Measurements from ENCODE around the gene BRMS1.
"Not testable (repeated sequence)": the region's sequence is repeated elsewhere in the genome, so short reads cannot be mapped to it uniquely, and the experiment has no call there.

BRMS1 gene, protein sequence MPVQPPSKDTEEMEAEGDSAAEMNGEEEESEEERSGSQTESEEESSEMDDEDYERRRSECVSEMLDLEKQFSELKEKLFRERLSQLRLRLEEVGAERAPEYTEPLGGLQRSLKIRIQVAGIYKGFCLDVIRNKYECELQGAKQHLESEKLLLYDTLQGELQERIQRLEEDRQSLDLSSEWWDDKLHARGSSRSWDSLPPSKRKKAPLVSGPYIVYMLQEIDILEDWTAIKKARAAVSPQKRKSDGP

DNA sequence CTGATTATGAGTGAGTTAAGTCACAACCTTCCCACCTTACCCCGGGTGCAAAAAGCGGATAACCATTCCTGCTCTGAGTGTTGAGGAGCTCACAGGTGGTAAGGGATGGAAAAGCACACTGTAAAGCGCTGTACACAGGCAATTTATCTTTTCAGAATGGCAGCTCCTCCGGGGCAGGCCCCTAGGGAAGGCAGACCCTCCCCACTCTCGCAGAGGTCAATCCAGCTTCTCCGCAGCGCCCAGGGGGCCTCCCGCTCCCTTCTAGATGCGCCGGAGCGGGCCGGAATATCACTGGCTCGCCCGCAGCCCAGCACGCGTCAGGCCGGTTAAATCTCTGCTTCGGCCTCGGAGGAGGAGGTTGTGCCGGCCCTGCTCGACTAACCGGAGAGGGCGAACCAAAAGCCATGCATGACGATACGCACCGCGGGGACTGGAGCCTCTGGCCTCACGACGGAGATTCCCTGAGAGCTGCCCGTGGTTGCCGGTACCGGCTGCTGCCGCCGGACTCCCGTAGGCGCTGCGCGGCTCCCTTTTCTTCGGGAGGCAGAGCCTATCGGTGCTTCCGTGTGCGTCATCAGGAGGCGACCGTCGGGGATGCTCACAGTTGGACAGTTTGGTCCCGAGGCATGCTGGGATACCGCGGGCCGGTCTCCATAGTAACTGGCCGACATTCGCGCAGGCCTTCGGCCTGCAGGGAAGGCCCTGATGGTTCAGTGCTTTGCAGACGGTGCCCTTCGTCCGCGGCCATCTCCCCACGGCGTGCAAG lies at the start of gene BRMS1:
TSS of gene BRMS1 (minus strand) at position 555 of the 766 bp plus-strand sequence. CDS start 2,870 bp downstream, outside the sequence.
- Mint-ChIP-seq H3K36me3 (peaks cover 25% of the 10 kb centered on the region), H3K27ac (peak within 1 kb of the TSS; percentile 92), H3K27me3 (peaks cover 7% of the 10 kb centered on the region), H3K9me3 (no peaks in the 10 kb centered on the region), H3K4me1 (peaks cover 54% of the 10 kb centered on the region), H3K4me3 (peak within 1 kb of the TSS; percentile 94)
- peak; percentile 99 for DNase-seq
- CTCF ChIA-PET: interaction anchor here (1.0 to 4.2 kb wide), 4 partner anchors 10 to 44 kb away, joined by 3 to 29 read pairs (median 7); partner anchors contain the start of gene CD248

DNA sequence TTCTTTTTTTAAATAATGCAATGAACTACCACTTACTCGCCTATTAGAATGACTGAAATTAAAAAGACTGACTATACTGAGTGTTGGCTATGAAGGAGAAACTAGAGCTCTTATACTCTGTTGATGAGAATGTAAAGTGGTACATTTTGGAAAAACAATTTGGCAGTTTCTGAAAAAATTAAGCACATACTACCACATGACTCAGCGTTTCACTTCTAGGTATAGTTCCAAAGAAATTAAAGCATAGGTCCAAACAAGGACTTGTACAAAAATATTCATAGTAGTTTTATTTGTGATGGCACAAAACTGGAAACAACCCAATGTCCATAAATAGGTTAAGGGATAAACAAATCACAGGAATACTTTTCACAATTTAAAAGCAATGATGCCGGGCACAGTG lies 49.0 kb upstream of the BRMS1 start:
- H3K27ac Mint-ChIP-seq: no peak overlapping the region
- no peaks in the 10 kb centered on the region for H3K9me3 Mint-ChIP-seq
- no peak for DNase-seq
- H3K4me1 Mint-ChIP-seq: no peaks in the 10 kb centered on the region
- H3K4me3 Mint-ChIP-seq: no peak overlapping the region
- CTCF ChIA-PET: no interaction called here
- H3K27me3 Mint-ChIP-seq: peaks cover 31% of the 10 kb centered on the region
- no peaks in the 10 kb centered on the region for H3K36me3 Mint-ChIP-seq

DNA sequence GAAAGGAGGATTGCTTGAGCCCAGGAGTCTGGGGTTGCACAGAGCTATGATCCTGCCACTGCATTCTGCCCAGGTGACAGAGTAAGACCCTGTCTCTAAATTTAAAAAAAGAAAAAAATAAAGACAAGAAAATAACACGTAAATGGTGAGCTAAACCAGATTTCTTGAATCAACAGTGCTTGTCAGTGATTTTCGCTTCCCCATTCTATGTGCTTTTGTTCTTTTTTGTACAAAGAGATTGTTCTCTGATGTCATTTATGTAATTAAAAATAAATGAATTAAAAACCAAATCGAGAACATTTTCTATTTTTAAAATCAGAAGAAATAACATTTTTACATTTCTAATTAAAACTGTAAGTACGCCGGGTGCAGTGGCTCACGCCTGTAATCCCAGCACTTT lies 46.4 kb upstream of the BRMS1 start:
- no peaks in the 10 kb centered on the region for H3K9me3 Mint-ChIP-seq
- no peaks in the 10 kb centered on the region for H3K36me3 Mint-ChIP-seq
- H3K4me1 Mint-ChIP-seq: peaks cover 4% of the 10 kb centered on the region
- no peak overlapping the region for H3K27ac Mint-ChIP-seq
- H3K4me3 Mint-ChIP-seq: no peak overlapping the region
- CTCF ChIA-PET: interaction anchor here (1.2 to 1.6 kb wide), 2 partner anchors 10 to 79 kb away, joined by 3 to 6 read pairs; no protein-coding TSS in a partner anchor
- no peak for DNase-seq
- peaks cover 28% of the 10 kb centered on the region for H3K27me3 Mint-ChIP-seq

DNA sequence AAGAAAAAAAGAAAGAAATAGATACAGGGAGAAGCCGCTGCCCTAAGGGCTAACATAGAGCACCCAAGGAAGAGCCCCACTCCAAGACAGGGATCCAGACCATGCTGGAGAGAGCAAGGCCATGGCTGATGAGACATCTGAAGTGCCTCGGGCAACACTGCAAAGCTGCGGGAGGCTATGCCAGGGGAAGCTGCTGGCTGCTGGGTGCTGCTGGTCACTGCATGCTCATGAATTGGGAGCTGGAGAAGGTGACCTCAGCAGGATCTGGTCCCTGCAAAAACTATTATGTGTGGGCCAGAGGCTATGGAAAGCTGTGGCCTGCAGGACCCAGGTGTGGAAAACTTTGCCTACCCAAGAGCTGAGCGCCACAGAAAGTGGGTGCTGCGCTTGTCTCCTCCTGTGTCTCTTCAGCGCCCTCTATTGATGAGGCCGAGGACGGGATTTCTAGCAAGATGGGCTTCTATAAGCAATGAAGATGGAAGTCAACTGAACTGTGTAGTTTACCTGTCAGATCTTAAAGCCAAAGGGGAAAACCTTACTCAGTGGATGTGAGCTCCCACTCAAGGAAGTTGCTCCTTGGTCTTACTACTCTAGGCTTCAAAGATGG lies 44.0 kb upstream of the BRMS1 start:
- H3K4me3 Mint-ChIP-seq: no peak overlapping the region
- no peaks in the 10 kb centered on the region for H3K36me3 Mint-ChIP-seq
- DNase-seq: peak; percentile 89
- H3K27ac Mint-ChIP-seq: no peak overlapping the region
- CTCF ChIA-PET: interaction anchor here (0.6 to 4.9 kb wide), 33 partner anchors 9 to 443 kb away, joined by 3 to 80 read pairs (median 4); partner anchors contain the start of genes B4GAT1, BRMS1, SLC29A2 and YIF1A
- H3K9me3 Mint-ChIP-seq: no peaks in the 10 kb centered on the region
- H3K4me1 Mint-ChIP-seq: peaks cover 8% of the 10 kb centered on the region
- H3K27me3 Mint-ChIP-seq: peaks cover 25% of the 10 kb centered on the region

DNA sequence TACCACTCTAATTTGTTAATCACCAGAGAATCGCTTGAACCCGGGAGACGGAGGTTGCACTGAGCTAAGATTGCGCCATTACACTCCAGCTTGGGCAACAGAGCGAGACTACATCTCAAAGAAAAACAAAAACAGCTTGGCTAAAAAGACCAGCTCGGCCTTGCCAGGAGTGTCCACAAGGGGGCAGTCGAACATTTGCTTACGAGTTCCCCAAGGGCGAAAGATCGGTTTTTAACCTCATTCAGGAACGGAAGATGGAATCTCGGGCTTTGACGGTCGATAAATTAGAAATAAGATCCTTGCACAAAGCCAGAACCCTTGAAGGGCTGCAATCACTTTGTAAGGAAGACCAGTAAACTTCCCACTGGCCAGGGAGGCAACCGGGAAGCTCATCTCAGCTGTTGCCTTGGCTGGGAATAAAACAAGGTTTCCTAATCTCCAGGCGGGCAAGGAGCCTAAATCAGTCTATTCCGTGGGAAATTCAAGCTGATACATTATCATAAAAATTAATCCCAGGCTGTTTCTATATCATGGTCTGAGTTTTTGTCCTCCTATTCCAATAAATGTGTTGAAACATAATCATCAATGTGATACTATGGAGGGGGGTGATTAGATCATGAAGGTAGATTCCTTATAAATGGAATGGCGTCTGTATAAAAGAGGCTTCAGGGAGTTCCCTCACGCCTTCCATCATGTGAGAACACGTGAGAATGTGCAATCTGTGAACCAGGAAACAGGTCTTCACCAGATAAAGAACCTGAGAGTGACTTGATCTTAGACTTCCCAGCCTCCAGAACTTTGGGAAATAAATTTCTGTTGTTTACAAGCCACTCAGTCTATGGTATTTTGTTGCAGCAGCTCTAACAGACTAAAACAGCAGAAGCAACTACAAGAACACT lies 41.5 kb upstream of the BRMS1 start:
- Mint-ChIP-seq H3K9me3 (no peaks in the 10 kb centered on the region), H3K4me3 (no peak overlapping the region), H3K4me1 (peaks cover 8% of the 10 kb centered on the region), H3K27me3 (peaks cover 21% of the 10 kb centered on the region), H3K27ac (peak overlapping the region; percentile 6), H3K36me3 (no peaks in the 10 kb centered on the region)
- peak; percentile 91 for DNase-seq
- CTCF ChIA-PET: interaction anchor here (0.7 to 4.9 kb wide), 24 partner anchors 9 to 450 kb away, joined by 3 to 80 read pairs (median 4); partner anchors contain the start of genes MRPL11, PELI3, RBM4B and YIF1A

DNA sequence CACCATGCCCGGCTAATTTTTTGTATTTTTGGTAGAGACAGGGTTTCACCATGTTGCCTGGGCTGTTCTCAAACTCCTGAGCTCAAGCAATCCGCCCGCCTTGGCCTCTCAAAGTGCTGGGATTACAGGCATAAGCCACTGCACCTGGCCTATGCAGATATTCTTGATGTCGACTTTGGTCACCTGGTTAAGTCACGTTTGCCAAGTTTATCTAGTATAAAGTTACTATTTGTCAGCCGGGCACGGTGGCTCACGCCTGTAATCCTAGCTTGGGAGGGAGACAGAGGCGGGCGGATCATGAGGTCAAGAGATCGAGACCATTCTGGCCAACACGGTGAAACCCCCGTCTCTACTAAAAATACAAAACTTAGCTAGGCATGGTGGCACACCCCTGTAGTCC lies 39.4 kb upstream of the BRMS1 start:
- peaks cover 10% of the 10 kb centered on the region for H3K27me3 Mint-ChIP-seq
- not testable (repeated sequence) for H3K4me3 Mint-ChIP-seq, H3K9me3 Mint-ChIP-seq, H3K36me3 Mint-ChIP-seq, H3K27ac Mint-ChIP-seq, DNase-seq, H3K4me1 Mint-ChIP-seq
- CTCF ChIA-PET: interaction anchor here (0.9 to 2.4 kb wide), 3 partner anchors 20 to 73 kb away, joined by 4 to 10 read pairs (median 7); no protein-coding TSS in a partner anchor

DNA sequence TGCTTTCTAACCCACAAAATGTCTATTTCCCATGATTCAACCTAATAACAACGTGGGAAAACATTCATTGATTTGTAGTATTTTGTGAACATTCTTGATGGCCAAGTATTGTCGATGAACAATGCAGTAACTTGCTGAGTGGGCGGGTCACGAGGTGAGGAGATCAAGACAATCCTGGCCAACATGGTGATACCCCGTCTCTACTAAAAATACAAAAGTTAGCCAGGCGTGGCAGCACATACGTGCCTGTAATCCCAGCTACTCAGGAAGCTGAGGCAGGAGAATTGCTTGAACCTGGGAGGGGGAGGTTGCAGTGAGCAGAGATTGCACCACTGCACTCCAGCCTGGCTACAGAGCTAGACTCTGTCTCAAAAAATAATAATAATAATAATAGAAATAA lies 35.4 kb upstream of the BRMS1 start:
- H3K36me3 Mint-ChIP-seq, DNase-seq, H3K4me3 Mint-ChIP-seq, H3K27ac Mint-ChIP-seq, H3K9me3 Mint-ChIP-seq, H3K4me1 Mint-ChIP-seq, H3K27me3 Mint-ChIP-seq: not testable (repeated sequence)
- CTCF ChIA-PET: interaction anchor here (0.7 to 2.2 kb wide), 6 partner anchors 9 to 658 kb away, joined by 3 to 10 read pairs (median 4); no protein-coding TSS in a partner anchor

DNA sequence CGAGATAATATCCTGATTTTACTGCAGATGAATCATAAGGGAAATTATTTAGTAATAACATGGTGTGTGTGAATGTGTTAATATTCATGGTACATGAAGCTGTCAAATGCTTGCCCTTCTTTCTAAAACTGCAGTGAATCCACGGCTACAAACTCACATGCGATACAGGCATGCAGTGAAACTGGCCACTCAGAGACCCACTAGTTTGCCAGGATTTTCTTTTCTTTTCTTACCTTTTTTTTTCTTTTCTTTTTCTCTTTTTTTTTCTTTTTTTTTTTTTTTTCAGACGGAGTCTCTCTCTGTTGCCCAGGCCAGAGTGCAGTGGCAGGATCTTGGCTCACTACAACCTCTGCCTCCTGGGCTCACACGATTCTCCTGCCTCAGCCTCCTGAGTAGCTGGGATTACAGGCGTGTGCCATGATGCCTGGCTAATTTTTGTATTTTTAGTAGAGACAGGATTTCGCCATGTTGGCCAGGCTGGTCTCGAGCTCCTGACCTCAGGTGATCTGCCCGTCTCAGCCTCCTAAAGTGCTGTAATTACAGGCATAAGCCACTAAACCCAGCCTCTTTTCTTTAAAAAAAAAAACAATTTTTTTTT lies 28.9 kb upstream of the BRMS1 start:
- peaks cover 28% of the 10 kb centered on the region for H3K4me1 Mint-ChIP-seq
- not testable (repeated sequence) for H3K27ac Mint-ChIP-seq, H3K4me3 Mint-ChIP-seq, H3K9me3 Mint-ChIP-seq, H3K36me3 Mint-ChIP-seq, H3K27me3 Mint-ChIP-seq, DNase-seq
- CTCF ChIA-PET: interaction anchor here (1.3 to 2.6 kb wide), 4 partner anchors 10 to 35 kb away, joined by 3 to 15 read pairs (median 12); no protein-coding TSS in a partner anchor

DNA sequence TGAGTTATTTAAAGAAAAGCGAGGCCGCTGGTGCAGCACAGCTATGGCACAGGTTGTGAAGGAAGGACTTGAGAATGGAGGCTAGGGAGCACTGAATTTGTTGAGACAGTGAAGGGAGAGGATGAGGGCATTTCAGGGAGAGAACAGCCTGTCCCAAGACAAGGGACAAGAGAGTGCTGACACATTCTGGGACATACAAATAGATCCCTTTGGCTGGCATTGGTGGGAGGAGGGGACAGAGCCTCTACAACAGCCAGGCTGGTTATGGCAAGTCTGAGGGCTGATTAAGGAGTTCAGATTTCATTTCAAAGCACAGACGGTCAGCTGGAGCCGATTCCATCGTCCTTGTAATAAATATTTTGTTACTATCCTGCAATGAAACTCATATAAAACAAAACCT lies 28.4 kb upstream of the BRMS1 start:
- Mint-ChIP-seq H3K4me1 (peaks cover 29% of the 10 kb centered on the region), H3K4me3 (no peak overlapping the region)
- CTCF ChIA-PET: interaction anchor here (1.3 to 2.6 kb wide), 4 partner anchors 9 to 36 kb away, joined by 3 to 15 read pairs (median 10); no protein-coding TSS in a partner anchor

DNA sequence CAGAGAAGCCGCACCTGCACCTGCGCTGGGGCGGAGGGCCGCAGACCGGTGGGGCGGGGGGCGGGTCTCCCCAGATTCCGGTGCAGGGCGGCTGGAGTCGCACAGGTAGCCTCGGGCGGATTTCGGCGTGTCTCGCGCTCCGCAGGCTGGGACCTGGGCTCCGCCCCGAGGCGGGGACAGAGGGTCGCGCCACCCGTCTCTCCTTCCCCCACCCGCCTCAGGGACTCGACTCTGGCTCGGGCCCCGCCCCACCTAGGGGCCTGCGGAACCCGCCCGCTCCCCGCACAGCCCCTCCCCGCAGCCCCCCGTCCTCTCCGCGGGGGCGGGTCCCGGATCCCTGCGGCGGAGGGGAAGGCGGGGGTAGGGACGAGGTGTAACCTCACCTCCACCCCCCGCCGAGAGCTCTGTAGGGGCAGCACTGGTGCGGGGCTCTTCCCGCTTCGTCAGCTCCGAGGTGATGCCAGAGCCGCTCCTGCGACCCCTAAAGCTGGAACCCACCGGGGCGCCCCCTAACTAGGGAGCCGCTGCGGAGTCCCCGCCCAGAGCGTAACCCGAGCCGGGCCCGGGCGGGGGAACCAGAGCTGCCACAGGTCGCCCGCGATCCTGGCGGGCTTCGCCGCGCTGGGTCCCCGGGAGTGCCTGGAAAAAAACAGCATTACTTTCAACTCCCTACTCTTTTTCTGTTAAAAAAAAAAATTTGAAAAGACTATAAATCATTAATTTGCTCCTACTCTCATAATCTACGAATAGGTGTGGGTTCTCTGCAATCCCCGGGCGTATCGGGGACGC lies 26.9 kb upstream of the BRMS1 start, which contains the start of gene SLC29A2:
TSS of gene SLC29A2 (minus strand) at position 134 of the 789 bp plus-strand sequence. CDS start 169 bp downstream, outside the sequence.
- CTCF ChIA-PET: interaction anchor here (0.9 to 2.5 kb wide), 4 partner anchors 8 to 67 kb away, joined by 3 to 15 read pairs (median 8); partner anchors contain the start of gene MRPL11
- Mint-ChIP-seq H3K27ac (peak within 1 kb of the TSS; percentile 98), H3K9me3 (no peaks in the 10 kb centered on the region), H3K4me3 (peak within 1 kb of the TSS; percentile 84), H3K4me1 (peaks cover 29% of the 10 kb centered on the region), H3K27me3 (peaks cover 4% of the 10 kb centered on the region), H3K36me3 (no peaks in the 10 kb centered on the region)
- peak; percentile 90 for DNase-seq

More for the DNA sequence above, 28.4 kb upstream of the BRMS1 start:
- H3K27me3 Mint-ChIP-seq: peaks cover 4% of the 10 kb centered on the region
- DNase-seq: no peak
- no peak overlapping the region for H3K27ac Mint-ChIP-seq
- no peaks in the 10 kb centered on the region for H3K36me3 Mint-ChIP-seq
- H3K9me3 Mint-ChIP-seq: no peaks in the 10 kb centered on the region

DNA sequence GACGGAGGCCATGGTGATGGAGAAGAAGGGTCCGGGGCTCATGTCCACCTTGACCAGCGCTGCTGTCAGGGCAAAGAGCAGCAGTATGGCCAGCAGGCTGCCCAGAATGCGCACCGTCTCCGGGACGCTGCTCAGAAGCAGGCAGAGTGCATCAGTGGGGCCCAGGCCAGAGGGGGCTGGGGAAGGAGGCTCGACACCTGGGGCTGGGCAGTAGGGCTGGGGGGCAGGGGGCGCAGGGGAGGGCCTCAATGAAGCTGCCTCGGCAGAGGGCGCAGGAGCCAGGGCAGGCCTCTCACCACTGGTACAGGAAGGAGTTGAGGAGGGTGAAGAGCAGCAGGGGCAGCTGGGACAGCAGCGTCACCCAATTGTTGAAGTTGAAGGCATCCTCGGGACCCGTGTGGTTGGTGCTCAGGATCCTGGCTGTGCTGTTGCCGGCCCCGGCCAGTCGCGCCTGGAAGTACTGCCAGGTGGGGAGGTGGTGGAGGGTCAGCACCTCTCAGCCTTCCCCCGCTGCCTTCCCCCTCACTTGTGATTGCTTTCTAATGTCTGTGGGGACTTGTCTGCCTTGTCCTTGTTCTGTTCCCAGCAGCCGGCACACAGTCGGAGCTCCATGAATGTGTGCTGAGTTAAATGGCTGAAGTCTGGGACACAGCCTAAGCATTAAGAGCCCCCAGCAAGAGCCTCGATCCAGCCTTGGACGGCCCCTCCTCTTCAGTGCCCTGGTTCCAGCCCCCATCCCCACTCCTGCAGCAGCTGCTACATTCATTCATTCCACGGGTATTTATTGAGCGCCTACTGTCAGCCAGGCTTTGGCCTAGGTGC lies 24.4 kb upstream of the BRMS1 start:
- H3K36me3 Mint-ChIP-seq: no peaks in the 10 kb centered on the region
- CTCF ChIA-PET: interaction anchor here (1.0 to 1.6 kb wide), 3 partner anchors 10 to 20 kb away, joined by 4 to 6 read pairs (median 4); no protein-coding TSS in a partner anchor
- no peak for DNase-seq
- H3K4me3 Mint-ChIP-seq: peak overlapping the region; percentile 1
- H3K4me1 Mint-ChIP-seq: peaks cover 29% of the 10 kb centered on the region
- peaks cover 4% of the 10 kb centered on the region for H3K27me3 Mint-ChIP-seq
- H3K27ac Mint-ChIP-seq: peak overlapping the region; percentile 42
- no peaks in the 10 kb centered on the region for H3K9me3 Mint-ChIP-seq

Measured in activated naive CD4-positive, alpha-beta T cell treated with anti-CD3 and anti-CD28 coated beads, Interleukin-2, amount 10 ng/mL, durations not matched to agents 7 days and 5 days (primary cell).